ENCODE measurements around the gene SNCAIP.

DNA sequence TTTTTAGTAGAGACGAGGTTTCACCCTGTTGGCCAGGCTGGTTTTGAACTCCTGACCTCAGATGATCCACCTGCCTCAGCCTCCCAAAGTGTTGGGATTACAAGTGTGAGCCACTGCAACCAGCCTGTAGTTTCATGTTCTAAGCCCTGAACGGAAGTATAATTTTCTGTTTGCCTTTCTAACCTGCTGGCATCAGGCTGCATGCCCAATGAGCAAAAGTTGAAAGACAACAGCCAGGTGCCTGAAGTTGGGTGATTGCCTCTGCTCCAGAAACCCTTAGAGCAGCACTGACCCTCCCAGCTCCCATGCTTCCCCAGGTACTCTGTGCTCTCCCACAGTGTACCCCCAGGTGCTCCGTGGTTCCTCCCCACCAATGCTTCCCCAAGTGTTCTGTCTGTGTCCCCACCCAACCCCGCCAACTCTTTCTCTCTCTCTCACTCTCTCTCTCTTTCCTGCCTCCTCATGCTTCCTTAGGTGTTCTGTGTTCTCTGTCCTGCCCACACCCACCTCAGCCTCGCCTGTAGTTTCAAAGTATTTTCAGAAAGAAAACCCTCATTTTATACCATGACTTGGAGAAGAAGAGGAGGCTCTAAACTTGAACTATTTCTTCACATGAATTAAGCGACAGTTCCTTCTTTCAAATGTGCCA lies 145.3 kb downstream of the SNCAIP start:
- TF ChIP-seq POLR2AphosphoS5 (IDR thresholded peaks at IDR 0.05; ENCODE audit: low read depth, low read length), result no peak
- no peak for TF ChIP-seq POLR2A (IDR thresholded peaks at IDR 0.05; ENCODE audit: low read depth, low read length)
- TF ChIP-seq TAF1 (IDR thresholded peaks at IDR 0.05; ENCODE audit: borderline replicate concordance, low read depth, low read length), result no peak

All from GM12892 (cell line).